SK-MEL-5 (cell line): ENCODE measurements around the gene CLDN11. TPM values are rescaled to one million over a fixed set of nuclear protein-coding genes. Genes with fewer than 3 reads are reported as not detected.

Source experiments
- total RNA-seq: library from RNA; depleted of rRNA; stranded (reverse); fragments of >200 nt; shearing (Covaris generic); gene quantifications from 2 replicates; pipeline ENCODE4 v1.2.3, GENCODE V29; 2014; rRNA removed

Gene CLDN11
- total RNA-seq, 1 experiment from 2014 or later = not detected

Other genes with a start within 250 kb of the CLDN11 start
- 11.1 and 15.8 TPM in 2 replicates for gene PHC3, start 237.1 kb upstream of the CLDN11 start, total RNA-seq
- gene PRKCI, start 196.4 kb upstream of the CLDN11 start, total RNA-seq = 21.8 and 23.7 TPM in 2 replicates
- 18.5 and 21.3 TPM in 2 replicates for gene SKIL, start 61.2 kb upstream of the CLDN11 start, total RNA-seq
- not detected in 2 replicates for gene SLC7A14, start 167.2 kb downstream of the CLDN11 start, total RNA-seq